ENCODE data around the gene SPR.
A peak's percentile ranks its signal among the peaks of the same experiment; 100 is the strongest.

SPR gene

DNA sequence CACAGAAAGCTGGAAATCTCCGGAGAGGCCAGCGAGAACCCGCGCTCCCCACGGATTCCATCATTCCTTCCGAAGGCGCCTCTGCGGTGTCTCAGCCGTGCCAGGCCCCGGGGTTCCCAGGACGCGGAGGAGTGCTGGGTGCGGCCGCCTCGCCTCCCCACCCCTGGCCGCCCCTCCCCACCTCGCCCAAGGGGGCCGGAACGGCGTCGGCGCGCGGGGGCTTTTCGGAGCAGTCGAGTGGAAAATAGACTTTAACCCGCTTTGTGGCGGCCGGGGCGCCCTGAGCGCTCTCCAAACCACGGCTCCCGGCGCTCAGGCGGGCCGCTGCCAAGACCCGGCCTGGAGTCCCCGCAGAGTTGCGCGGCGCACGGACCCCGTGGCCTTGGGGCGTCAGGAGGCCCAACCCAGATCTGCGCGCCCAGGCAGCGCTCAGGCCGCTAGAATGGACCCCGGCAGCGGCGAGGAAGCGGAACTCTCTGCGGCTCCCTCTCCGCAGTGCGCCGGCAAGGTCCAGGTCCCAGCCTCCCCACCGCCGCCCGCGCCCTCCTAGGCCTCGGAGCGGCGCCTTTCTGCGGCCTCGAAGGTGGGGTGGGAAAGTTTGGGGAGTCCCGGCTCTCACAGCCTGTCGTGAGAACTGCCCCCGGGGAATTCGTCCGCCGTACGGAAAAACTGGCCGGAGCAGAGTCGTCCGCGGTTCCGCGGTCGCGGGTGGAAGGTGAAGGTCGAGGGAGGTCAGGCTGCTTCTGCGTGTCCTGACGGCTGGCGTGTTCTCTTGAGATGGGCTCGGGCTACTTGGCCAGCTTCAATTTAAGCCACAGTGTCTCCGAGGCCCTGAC is 28.9 kb downstream of the SPR start:
- DNase-seq (ENCODE audit: low spot score): peak; percentile 87

DNA sequence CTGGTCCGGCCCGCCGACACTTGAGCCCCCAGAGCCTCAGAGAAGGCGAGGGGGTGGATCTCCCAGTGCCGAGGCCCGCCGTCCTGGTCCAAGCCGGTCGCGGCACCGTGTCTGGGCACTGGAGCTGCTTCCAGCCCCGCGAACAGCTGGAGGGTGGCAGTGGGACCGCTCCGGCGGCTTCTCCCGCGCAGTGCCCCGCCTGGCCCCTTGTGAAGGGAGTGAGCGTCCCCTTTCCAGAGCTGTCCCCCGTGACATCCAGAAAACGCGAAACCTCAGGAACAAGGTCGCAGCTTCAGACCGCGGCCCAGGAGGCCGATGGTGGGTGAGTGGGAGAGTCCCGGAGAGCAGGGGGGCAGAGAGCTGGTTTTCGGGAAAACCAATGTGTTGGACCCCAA is 29.5 kb downstream of the SPR start:
- DNase-seq (ENCODE audit: low spot score): peak; percentile 73

DNA sequence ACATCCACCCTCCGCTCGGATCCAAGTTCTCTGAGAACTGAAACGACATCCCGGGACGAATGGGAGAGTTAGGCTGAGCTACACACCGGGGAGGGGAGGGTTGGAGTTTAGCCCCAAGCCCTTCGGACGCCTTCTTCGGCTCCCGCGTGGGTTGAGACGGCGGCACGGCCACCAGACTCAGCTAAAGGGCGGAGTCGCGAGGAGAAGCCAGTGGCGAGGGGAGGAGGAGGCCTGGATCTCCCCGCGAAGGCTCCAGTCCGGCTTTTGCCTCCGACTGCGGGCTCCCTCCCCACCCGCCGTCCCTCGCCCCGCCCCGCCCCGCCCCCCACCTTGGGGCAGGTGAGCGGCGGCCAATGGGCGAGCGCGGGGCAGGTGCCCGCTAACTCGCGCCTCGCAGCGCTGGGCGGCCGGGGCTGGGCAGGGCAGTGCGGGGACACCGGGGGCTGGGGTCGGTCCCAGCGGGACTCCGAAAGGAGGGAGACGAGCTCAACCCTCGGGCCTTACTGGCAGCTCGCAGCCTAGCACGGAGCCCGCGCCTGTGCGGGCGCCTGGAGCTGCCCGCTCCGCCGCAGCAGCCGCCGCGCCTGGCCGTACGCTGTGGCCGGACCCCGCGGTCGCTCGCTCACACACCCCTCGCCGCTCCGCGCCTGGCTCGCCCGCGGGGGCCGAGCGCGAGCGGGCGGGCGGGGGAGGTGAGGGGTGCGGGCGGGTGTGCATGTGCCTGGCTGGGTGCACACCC is 30.1 kb downstream of the SPR start, which contains the start of gene EMX1:
EMX1 (plus strand) TSS at position 382 of the 739 bp plus-strand sequence; CDS start at position 716, 334 bp downstream.
- DNase-seq (ENCODE audit: low spot score): peak; percentile 91

DNA sequence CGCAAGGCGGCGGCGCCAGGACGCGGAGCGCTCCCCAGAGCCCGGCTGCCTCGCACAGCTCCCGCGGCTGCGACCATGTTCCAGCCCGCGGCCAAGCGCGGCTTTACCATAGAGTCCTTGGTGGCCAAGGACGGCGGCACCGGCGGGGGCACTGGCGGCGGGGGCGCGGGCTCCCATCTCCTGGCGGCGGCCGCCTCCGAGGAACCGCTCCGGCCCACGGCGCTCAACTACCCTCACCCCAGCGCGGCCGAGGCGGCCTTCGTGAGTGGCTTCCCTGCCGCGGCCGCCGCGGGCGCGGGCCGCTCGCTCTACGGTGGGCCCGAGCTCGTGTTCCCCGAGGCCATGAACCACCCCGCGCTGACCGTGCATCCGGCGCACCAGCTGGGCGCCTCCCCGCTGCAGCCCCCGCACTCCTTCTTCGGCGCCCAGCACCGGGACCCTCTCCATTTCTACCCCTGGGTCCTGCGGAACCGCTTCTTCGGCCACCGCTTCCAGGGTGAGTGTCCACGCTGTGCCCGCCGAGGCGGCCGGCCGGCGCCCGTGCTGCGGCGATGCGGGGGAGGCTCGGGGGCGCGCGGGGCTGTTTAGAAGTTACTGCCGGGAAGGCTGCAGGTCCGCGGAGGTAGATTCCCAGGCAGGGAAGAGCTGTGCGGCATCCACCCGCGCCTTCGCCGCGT is 30.8 kb downstream of the SPR start:
- DNase-seq (ENCODE audit: low spot score): peak; percentile 76

DNA sequence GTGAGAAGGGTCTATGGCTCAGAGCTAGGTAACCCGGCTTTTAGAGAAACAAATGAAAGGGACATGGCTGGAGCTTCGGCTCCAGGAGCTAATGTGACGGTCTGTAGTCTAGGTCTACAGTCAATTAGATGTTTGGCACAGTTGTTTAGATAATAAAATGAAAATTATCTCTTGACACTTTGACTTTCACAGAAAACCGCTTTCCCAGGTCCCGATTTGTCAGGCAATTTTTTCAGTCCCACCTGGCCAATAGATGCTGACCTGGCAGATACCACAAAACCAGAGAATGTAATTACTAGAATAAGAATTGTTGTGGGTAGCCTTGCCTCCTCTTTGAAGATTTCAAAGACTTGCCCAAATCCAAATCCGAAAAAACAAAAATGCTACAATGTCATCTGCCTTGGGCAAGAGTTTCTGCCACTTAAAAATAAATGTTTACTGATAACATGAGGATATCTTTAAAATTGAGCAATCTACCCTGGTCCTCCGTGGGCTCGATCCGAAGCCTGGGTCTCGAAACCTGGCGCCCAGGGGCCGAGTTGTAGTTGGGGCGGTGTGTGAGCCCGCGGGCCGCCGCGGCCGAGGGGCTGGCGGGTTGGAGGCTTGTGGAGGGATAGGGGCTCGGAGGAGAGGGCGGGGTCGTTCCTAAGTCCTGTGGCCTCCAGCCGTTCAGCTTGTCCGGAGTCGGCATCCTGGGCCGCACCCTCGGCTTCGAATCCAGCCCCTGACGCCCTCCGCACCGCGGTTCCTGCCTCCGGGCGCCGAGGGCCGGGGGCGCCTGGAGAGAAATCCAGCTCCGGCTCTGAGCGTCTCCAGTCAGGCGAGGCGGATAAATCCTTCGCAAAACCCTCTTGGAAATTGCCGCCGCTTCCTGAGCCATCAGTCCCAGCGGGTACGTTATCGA is 32.5 kb downstream of the SPR start:
- DNase-seq (ENCODE audit: low spot score): peak; percentile 72

DNA sequence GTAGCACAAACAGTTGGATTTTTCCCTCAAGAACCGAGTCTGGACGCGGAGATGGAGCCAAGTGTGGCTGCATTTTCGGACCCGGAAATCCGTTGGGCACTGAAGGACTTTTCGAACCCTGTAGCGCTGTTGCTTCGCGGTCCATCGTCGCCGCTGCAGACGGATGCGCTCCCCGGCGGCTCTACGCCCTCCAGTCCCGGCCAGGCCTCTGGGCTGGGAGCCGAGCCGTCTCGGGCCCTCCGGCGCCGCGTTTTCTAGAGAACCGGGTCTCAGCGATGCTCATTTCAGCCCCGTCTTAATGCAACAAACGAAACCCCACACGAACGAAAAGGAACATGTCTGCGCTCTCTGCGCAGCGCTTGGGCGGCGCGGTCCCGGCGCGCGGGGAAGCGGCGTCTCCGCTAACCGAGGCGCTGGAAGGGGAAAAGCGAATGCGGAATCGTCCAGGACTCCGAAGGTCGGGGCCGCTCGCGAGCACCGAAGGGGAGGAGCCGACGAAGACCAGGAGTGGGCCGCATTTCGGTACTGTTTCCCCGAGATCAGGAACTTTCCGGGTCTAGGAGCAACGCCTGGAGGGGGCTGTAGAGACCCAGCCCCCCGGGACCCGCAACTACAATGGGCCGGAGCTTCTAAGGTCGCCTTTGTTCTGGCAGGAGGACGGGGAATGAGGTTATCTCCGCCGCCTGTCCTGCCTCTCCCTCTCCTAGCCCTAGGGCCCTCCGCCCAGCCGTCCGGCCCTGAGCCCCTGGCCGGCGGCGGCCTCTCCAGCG is 33.3 kb downstream of the SPR start:
- DNase-seq (ENCODE audit: low spot score): peak; percentile 81

DNA sequence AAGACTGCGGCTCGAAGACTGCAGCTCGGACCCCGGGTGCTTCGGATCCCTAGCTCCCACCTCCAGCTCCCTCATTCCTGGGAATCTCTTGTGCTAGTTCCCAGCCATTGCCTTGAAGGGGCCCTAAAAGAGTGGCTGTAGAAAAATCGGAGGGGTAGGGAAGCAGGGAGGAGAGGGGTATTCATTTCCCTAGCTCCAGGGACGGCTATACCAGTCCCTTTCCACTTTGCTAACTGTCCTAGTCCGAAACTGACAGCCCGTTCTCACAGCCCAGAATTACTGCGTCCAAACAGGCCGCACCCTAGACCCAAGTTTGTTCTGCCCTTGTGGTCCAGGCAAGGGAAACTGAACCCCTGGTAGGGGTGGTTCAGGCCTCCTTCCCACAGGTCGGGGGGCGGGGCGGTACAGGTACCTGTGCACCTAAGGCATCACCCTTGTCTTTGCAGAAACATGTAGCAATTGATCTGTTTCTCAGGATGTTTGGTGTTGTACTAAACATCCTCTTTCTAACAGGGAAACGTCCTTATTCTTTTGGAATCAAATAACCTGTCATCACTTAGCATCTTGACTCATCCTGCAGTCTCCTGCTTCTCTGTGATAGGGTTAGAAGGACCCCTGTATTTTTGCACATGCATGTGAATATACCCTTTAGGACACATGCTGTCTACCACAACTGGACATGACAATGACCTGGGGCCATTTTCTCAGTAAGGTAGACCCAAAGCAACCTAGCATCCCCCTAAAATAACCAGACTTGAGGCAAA is 34.1 kb downstream of the SPR start:
- DNase-seq (ENCODE audit: low spot score): peak; percentile 43

DNA sequence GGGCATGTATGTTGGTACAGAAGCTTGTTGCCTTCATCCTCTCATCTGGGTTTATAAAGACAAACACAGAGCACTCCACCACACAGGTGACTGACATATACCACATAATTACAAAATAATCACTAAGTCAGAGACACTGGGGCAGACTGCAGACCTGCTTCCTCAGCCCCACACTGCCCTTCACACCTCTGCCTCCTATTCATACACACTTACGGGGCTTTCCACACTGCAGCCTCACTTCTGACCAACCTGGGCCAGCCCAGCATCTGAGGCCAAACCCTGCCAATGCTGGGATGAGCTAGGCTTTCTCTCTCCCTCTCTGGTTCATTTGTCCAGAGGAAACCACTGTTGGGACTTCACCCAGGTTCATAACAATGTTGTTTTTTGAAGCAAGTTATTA is 34.6 kb downstream of the SPR start:
- DNase-seq (ENCODE audit: low spot score): no peak

DNA sequence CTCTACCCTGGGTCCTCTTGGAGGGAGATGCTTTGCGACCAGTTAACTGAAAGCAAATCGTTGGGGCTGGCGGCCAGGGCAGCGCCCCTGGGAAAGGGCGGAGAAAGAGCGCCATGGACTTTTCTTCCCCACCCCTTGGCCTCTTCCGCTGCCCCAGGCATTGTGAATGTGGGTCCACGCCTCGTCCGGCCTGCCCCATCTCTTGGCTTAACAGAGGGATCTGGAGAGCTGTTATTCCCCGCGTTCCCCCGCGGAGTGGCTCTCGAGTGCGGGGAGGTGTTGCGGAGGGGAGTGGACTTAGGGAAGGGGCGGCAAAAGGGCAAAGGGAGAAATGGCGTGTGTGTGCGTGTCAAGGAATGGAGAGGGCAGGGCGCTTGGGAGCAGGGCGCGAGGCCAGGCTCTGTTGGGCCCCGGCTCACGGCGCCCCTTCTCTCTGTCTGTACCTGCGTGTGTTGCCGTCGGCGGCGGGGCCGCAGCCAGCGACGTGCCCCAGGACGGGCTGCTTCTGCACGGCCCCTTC is 36.7 kb downstream of the SPR start:
- peak; percentile 59 for DNase-seq (ENCODE audit: low spot score)

DNA sequence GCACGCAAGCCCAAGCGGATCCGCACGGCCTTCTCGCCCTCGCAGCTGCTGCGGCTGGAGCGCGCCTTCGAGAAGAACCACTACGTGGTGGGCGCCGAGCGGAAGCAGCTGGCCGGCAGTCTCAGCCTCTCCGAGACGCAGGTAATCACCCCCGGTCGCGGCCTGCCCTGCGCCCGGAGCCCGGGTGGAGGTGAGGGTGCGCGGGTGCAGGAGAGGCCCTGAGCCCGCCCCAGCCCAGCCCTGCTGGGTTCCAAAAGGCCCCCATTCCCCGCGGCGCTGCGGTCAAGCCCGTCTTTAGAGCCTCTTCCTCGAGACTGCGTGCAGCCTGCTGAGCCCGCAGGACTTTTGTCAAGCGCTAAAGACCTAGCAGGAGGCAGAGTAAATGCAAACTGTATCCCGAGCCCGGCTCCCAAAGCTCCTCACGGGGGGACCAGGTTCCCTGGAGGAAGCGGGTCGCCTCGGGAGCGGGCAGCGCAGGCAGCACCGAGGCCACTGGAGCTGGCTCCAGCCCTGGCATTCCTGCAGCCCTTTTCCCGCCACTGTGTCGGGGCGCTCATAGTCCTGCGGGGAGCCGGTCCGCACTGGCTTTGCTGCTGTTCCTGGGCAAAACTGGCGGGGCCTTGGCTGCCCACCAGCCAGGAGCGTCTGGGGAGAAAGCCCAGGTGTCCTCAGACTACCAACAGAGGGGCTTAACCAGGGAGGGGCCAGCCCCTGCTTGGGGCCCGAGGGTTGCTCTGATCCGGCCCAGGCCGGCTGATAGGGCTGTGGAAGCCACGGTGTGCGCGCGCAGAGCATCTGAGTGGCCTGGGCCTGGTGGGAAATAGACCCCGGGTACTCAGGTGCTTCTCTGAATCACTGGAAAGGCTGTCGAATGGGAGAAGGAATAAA is 37.4 kb downstream of the SPR start:
- DNase-seq (ENCODE audit: low spot score): peak; percentile 72

DNA sequence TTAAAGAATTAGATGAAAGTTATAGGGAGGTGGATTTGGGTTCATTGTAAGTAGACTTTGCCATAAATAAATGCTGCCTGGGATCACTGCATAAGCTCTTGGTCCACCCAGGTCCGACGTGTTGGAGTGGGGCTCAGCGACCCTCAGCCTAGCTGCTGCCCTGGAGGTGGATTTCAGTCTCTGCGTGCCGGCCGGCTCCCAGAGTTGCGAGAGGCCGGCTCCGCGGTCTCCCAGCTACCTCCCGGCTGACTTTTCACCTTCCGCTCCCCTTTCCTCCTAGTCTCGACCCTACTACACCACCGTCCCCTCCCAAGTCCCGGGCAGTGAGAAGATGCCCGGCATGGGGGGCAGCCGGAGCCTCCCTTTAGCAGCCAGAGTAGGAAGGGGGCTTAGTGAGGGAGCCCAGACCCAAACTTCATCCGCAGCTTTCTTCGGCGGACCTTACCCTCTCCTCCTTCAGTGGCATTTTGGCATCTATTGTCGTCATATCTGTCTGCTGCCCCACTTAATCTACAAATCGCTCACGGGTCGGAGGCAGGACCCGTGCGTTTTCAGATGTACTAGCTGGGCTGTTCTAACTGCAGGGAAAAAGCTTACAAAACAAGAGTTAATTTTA is 38.2 kb downstream of the SPR start:
- peak; percentile 54 for DNase-seq (ENCODE audit: low spot score)

DNA sequence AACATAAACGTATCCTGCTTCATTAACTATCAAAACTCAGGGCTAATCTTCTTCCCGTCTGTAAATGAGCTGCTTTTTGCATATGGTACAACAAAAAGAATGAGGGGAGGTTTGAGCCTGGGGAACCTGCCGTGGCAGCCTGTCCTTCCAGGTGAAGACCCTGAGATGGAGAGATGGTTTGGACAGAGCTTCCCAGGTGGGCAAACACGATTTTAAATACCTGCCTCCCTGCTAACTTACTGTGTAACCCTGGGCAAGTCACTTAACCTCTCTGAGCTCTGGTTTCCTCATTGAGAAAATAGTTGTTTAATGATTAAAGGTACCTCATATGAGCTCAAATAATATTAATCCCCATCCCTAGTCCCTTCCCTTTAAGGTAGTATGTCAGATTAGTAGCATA is 39.2 kb downstream of the SPR start:
- peak; percentile 19 for DNase-seq (ENCODE audit: low spot score)

DNA sequence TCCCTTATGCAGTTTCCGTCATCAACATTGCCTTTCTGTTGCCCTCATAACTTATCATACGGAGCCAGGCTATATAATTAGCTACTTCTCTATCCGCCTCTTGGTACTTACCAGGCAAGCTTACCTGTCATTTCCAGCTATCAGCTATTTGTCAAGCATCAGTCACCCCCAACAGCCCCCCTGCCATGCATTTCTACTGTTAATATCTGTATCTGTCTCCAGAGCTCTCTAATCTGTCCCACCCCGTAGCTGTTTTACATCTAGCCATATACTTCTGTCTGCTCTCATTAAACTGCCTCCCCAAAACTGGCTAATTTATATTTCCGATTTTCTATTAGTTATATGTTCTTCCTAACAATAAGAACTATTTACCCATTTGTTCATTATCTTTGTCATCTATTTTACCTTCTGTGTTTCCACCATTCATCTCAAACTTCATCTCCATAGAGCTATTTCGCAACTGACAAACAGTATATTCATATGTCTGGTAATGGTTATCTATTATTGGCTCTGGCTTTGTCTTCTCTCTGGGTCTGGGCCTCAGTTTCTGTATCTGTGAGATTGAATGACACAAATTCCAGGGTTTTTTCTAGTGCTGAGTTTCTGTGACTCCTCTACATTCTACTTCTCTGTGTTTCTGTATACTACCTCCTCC is 39.7 kb downstream of the SPR start:
- DNase-seq (ENCODE audit: low spot score): peak; percentile 25

DNA sequence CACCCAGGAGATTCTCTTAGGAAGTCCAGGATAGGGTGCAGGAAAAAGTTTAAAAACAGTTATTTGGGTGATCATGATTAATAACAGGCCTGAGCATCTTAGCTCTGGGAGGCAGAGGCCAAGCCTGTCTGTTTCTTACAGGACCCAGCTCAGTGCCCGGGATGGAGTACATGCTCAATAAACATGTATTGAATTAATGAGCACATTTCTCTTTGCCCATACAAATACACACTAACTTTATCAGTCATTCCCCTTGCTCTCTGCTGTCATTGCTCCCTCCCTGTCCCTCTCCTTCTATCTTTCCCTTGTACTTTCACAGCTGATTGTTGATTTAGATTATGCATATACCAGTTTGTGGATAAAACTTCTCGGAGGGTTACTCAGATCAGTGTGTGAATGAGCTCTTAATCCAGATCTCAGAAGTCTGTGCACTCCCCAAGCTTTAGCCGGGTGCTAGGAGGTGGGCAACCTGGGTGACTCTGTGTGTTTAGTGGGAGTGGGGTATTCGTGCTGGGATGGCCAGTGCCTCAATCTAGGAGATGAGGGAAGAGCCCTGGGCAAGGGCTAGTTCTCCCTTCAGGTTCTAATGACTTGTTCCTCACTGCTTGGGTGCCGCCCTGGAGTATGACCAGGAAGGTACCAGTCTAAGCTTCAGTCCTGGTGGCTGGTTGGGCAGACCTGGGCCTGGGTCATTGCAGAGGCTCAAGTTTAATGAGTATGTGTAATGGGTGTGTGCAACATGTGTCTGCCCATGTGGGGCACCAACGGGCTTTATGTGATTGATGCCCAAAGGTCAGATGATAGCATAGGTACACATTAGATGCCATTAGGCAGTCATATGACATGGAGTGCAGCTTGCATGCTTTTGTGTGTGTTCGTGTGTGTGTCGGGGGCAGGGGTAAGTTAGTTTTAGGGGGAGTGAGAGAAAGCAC is 40.7 kb downstream of the SPR start:
- no peak for DNase-seq (ENCODE audit: low spot score)

DNA sequence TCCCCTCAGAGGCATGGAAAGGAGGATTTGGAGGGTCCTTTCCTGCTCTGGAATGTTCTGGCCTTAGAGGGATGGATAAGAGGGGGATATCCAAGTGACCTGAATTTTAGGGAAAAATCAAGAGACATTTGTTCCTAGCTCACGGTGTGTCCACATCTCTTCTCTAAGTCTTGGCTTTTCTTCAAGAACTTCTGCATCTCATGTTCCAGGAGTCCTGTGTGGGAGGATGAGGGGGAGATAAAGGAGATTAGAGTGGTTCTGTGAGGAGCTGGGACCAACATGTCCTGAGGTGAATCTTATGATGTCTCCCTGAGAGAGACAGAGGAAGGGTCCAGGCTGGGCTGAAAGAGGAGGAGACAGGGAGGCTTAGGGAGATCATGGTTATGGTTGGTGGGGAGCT is 41.8 kb downstream of the SPR start:
- no peak for DNase-seq (ENCODE audit: low spot score)

DNA sequence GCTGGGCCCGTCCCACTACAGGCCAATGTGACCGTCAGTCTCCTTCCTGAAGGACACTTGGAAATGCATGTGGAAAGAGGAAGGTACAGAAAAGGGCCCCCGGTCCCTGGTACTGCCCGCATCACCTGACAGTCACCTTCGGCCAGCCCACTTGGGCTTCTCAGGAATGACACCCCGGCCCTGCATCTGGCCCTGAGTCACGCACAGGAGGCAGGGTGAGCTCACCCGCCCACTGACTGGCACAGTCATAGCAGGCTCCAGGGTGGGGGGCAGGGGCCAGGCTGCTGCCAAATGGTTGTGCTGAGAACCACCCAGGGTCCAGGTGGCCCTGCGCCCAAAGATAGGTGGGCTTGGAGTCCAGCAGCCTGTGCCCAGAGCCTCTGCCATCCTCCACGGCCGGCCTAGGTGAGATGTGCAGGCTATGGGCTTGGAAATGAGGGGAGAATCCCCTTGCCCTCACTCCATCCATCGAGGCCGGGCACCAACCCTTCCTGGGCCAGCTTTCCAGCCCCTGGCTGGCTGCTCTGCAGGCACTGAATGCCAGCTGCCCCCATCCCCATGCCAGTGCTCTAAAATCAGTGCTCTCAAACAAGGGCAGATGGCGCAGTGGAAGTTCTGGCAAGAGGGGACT is 44.2 kb downstream of the SPR start:
- no peak for DNase-seq (ENCODE audit: low spot score)

Data from ecto neural progenitor cell (in vitro differentiated cells).